Cardiac muscle cell (in vitro differentiated cells and primary cell): ENCODE measurements around the gene LRRC8C. TPM values are rescaled to one million over a fixed set of nuclear protein-coding genes. Genes with fewer than 3 reads are reported as not detected.

Source experiments
- DNase-seq, 2 donors: peaks; one replicate each; pipeline versions ENCODE4 v3.0.0 to v3.0.0-alpha.2; 2010 to 2017; ENCODE audit warnings: low read depth in 1 of 2, low spot score in 1 of 2
- H3K27ac ChIP-seq: fragments of 200-600 bp; sonication (generic); 2 replicates; pipeline ENCODE4 v1.5.1; 2016
- H3K27me3 ChIP-seq: fragments of 200-600 bp; sonication (generic); 2 replicates; pipeline ENCODE4 v1.6.0; 2016; ENCODE audit warnings: control low read depth
- H3K36me3 ChIP-seq: fragments of 200-600 bp; sonication (generic); 2 replicates; pipeline ENCODE4 v1.5.1; 2016; ENCODE audit warnings: control low read depth
- H3K4me1 ChIP-seq: fragments of 200-600 bp; sonication (generic); 2 replicates; pipeline ENCODE4 v1.8.1; 2017; ENCODE audit warnings: low read depth, mild to moderate bottlenecking, mixed run types
- H3K4me3 ChIP-seq: fragments of 200-600 bp; sonication (generic); 2 replicates; pipeline ENCODE4 v1.5.1; 2016; ENCODE audit warnings: mild to moderate bottlenecking
- H3K9me3 ChIP-seq: fragments of 200-600 bp; sonication (generic); 2 replicates; pipeline ENCODE4 v1.5.1; 2017; ENCODE audit warnings: low read depth, mild to moderate bottlenecking, control low read depth
- polyA plus RNA-seq: library from polyadenylated mRNA; unstranded; fragments of >200 nt; fragmentation: Nextera tagmentation; extraction: Ambion mirVana; gene quantifications from 2 replicates; pipeline ENCODE4 v1.2.1, GENCODE V29; 2016
- total RNA-seq: library from RNA; depleted of rRNA; stranded (reverse); fragments of >200 nt; gene quantifications from 2 replicates; pipeline ENCODE4 v1.2.3, GENCODE V29; 2016
- TF ChIP-seq, protein P1 (sequence below): IDR thresholded peaks from 2 replicates; pipeline ENCODE4 v1.5.1; 2012; ENCODE audit warnings: low read depth, mild to moderate bottlenecking, low read length

The LRRC8C gene
- total and polyA plus RNA-seq, 2 experiments from 2014 or later = 2.3 to 4.3 TPM

DNA sequence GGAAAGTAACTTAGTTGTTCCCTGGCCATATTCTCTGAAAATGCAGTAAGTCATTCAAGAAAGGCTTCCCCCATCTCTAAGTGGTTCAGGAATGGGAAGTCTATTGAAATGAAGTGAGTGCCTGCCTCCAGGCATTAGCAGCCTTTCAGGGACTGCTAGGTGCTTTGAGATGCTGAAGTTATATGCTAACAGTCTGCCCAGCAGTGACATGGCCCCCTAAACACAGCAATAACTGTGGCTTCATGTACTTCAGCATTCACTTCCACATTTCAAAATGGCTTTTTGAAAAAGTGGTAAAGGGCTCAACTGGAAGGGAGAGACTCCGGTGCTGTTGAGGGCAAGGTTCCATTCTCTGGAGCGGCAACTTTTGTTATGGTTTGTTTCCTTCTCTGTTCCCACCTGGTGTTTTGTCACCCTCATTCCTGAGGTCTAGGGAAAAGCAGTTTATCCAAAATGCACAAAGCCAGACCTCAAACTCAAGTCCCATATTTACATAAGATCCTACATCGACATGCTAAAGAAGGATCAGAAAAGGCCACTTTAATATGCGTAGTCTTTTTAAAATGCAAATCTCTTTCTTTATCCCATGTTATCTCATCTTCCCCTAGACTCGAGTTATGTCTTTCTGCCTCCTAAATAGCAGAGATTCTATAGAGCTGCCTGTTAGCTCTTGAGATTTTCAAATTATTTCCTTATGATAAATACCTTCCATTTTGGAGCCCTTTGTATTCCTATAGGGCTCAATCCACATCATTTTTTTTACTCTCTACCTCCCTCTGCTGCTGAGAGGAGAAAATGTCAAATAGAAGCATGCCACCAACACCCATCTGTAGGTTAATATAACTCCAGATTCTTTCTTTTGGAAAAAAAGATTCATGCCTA is 34.2 kb upstream of the LRRC8C start:
- TF ChIP-seq, protein P1, sequence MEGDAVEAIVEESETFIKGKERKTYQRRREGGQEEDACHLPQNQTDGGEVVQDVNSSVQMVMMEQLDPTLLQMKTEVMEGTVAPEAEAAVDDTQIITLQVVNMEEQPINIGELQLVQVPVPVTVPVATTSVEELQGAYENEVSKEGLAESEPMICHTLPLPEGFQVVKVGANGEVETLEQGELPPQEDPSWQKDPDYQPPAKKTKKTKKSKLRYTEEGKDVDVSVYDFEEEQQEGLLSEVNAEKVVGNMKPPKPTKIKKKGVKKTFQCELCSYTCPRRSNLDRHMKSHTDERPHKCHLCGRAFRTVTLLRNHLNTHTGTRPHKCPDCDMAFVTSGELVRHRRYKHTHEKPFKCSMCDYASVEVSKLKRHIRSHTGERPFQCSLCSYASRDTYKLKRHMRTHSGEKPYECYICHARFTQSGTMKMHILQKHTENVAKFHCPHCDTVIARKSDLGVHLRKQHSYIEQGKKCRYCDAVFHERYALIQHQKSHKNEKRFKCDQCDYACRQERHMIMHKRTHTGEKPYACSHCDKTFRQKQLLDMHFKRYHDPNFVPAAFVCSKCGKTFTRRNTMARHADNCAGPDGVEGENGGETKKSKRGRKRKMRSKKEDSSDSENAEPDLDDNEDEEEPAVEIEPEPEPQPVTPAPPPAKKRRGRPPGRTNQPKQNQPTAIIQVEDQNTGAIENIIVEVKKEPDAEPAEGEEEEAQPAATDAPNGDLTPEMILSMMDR = peak; percentile 69
- Histone ChIP-seq H3K4me1 (peaks cover 11% of the 10 kb centered on the region), H3K4me3 (no peak overlapping the region), H3K27ac (no peak overlapping the region), H3K9me3 (no peaks in the 10 kb centered on the region), H3K27me3 (no peaks in the 10 kb centered on the region), H3K36me3 (no peaks in the 10 kb centered on the region)
- peak; percentile 29 to 66 for DNase-seq

DNA sequence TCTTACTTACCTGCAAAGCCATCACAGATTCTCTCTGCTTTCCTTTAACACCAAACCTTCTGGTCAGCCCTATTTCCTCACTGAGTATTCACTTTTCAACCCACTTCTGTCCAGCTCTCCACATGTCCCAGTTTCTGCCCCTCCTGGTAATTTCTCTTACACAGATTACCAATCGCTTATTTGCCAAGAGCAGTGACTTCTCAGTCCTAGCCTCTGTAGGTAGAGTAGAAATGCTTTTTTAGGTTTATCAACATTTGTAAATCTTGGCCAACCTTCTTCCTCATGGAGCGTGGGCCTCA is 33.6 kb upstream of the LRRC8C start:
- H3K4me3 ChIP-seq = no peak overlapping the region
- H3K4me1 ChIP-seq = peaks cover 15% of the 10 kb centered on the region
- TF ChIP-seq, protein P1 = no peak
- no peaks in the 10 kb centered on the region for H3K36me3 ChIP-seq
- no peak for DNase-seq
- no peak overlapping the region for H3K27ac ChIP-seq
- no peaks in the 10 kb centered on the region for H3K9me3 ChIP-seq
- no peaks in the 10 kb centered on the region for H3K27me3 ChIP-seq

DNA sequence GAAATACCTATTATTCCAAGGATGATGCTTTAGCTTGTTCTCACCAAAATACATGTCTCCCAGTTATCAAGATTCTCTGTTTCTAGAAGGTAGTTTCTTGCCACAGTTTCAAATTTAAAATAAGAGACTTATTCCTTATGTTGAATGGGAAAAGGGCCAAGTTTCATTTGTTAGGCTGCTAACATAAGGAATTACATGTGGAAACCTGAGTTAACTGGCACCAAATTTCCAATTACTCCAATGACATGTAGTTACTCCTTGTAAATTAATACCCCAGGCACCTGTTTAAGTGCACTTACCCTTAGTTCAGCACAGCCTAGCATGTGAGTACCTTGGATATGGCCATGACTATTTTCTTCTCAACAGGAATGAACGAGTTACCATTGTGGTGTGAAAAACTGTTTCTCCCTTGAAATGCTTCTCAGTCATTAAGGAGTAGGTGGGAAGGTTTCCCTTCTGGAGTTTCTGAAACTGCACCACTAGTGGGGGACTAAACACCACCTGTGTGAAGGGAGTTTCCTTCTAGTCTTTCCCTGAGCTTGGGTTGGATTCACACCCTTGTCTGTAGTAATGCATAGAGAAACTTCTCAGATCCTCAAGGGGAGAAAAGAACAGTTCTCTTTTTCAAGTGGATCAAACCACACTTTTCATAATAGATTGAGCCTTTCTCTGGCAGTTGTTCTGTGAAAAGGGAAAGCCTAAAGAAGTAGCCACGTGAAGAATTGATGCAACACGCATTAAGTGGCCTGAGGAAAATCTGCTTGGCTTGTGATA is 32.3 kb upstream of the LRRC8C start:
- Histone ChIP-seq H3K27me3 (no peaks in the 10 kb centered on the region), H3K36me3 (no peaks in the 10 kb centered on the region), H3K4me3 (no peak overlapping the region), H3K4me1 (peaks cover 15% of the 10 kb centered on the region), H3K9me3 (no peaks in the 10 kb centered on the region), H3K27ac (no peak overlapping the region)
- TF ChIP-seq, protein P1 = no peak
- DNase-seq = no peak

DNA sequence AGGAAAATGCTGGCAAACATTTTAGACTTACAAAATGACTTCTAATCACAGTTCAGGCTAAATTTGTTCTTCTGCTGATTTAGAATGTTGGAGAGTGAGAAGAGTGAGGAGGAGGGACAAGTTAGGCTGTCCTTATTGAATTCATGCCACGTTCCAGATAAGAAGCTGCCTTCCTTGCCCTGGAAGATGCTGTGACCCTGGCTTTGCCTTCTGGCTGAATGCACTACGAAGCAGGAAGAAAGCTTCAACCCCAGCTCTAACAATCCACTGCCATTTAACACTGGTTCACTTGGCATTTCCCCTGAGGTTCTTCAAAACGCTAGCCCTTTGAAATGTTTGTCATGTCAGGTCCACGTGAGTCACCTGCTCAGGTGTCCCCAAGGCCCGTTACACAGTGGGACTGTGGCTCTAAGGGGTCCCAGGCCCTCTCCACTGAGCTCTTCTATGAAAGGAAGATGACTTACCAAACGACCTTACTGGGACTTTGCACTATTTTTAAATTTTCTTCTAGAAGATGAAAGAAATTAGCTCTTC is 30.0 kb upstream of the LRRC8C start:
- Histone ChIP-seq H3K36me3 (no peaks in the 10 kb centered on the region), H3K4me3 (no peak overlapping the region), H3K9me3 (no peaks in the 10 kb centered on the region), H3K27ac (no peak overlapping the region), H3K27me3 (no peaks in the 10 kb centered on the region), H3K4me1 (peaks cover 20% of the 10 kb centered on the region)
- TF ChIP-seq, protein P1 = no peak
- DNase-seq = no peak

DNA sequence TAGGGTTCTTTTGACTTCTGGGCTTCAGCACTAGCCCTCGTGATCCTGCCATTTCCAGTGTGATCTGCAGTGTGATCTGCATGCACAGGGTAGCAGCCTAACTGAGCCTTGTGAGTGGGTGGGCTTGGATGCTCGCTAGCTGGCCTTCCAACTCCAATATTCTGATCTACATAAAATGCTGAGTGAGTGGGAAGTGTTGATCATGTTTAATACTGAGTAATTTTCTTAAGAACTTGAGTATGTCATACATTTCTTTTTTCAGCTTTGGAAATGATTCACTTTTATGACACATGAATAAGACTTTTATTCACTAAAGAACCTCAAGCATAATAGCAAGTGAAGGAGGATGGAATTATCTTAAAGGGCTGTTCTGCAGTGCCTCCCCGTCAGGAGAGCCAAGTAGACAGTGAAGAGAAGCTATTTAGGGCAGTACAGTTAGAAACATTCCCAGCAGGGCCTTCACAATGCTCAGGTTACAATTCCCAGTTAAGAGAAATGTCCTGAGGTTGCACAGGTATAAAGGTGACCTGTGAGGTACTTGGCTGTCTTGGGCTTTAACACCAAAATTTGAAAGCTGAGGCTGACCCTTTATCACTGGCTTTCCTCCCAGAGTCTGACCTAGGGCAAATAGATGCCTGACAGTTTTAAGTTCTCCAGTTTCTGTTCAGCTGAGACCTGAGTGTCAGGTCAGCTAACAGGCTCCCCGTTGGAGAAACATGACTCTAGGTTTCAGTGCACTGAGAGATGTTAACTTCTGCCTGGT is 29.1 kb upstream of the LRRC8C start:
- Histone ChIP-seq H3K4me3 (no peak overlapping the region), H3K9me3 (no peaks in the 10 kb centered on the region), H3K27me3 (no peaks in the 10 kb centered on the region), H3K4me1 (peaks cover 28% of the 10 kb centered on the region), H3K36me3 (no peaks in the 10 kb centered on the region), H3K27ac (no peak overlapping the region)
- TF ChIP-seq, protein P1 = no peak
- DNase-seq = peak in 1 of 2 donors; percentile 36
